Endothelial cell of hepatic sinusoid (primary cell): ENCODE measurements around the gene ADAMTS17.

ENCODE experiments used
- in situ Hi-C: cut with HindIII; loops from 2 replicates; pipeline ENCODE4 v1.10.0; 2017; ENCODE audit warnings: low sequenced_read_pairs

Gene ADAMTS17

GRCh38 chr15:100281096-100281917 lies 60.5 kb downstream of the ADAMTS17 start:
- in situ Hi-C loops, result no loop called here

- in situ Hi-C loops, result no loop called here
Measured at GRCh38 chr15:100279849-100280248, 61.9 kb downstream of the ADAMTS17 start.

GRCh38 chr15:100279446-100279845 lies 62.3 kb downstream of the ADAMTS17 start:
- in situ Hi-C loops, result no loop called here

GRCh38 chr15:100278596-100279380 lies 63.0 kb downstream of the ADAMTS17 start:
- in situ Hi-C loops, result no loop called here

GRCh38 chr15:100277087-100277855 lies 64.5 kb downstream of the ADAMTS17 start:
- in situ Hi-C loops, result no loop called here

GRCh38 chr15:100276506-100276905 lies 65.3 kb downstream of the ADAMTS17 start:
- in situ Hi-C loops, result no loop called here

GRCh38 chr15:100275641-100276040 lies 66.1 kb downstream of the ADAMTS17 start:
- in situ Hi-C loops, result no loop called here

GRCh38 chr15:100269831-100270230 lies 71.9 kb downstream of the ADAMTS17 start:
- in situ Hi-C loops, result loop anchor here (5.0 kb wide), 1 partner anchor 37 kb away; no protein-coding TSS in a partner anchor

GRCh38 chr15:100266166-100266565 lies 75.6 kb downstream of the ADAMTS17 start:
- in situ Hi-C loops, result no loop called here

GRCh38 chr15:100265641-100266035 lies 76.1 kb downstream of the ADAMTS17 start:
- in situ Hi-C loops, result no loop called here

GRCh38 chr15:100264994-100265640 lies 76.7 kb downstream of the ADAMTS17 start:
- in situ Hi-C loops, result no loop called here

GRCh38 chr15:100263721-100264455 lies 77.9 kb downstream of the ADAMTS17 start:
- in situ Hi-C loops, result no loop called here

GRCh38 chr15:100263031-100263430 lies 78.7 kb downstream of the ADAMTS17 start:
- in situ Hi-C loops, result no loop called here

GRCh38 chr15:100261302-100262240 lies 80.2 kb downstream of the ADAMTS17 start:
- in situ Hi-C loops, result no loop called here

- in situ Hi-C loops, result no loop called here
Measured at GRCh38 chr15:100259266-100259665, 82.5 kb downstream of the ADAMTS17 start.

GRCh38 chr15:100256970-100257650 lies 84.7 kb downstream of the ADAMTS17 start:
- in situ Hi-C loops, result no loop called here

- in situ Hi-C loops, result no loop called here
Measured at GRCh38 chr15:100256101-100256969, 85.4 kb downstream of the ADAMTS17 start.
